ENCODE measurements around the gene NRAP.
A peak's percentile ranks its signal among the peaks of the same experiment; 100 is the strongest.
"Not testable (repeated sequence)": the region's sequence is repeated elsewhere in the genome, so short reads cannot be mapped to it uniquely, and the experiment has no call there.

NRAP gene

DNA sequence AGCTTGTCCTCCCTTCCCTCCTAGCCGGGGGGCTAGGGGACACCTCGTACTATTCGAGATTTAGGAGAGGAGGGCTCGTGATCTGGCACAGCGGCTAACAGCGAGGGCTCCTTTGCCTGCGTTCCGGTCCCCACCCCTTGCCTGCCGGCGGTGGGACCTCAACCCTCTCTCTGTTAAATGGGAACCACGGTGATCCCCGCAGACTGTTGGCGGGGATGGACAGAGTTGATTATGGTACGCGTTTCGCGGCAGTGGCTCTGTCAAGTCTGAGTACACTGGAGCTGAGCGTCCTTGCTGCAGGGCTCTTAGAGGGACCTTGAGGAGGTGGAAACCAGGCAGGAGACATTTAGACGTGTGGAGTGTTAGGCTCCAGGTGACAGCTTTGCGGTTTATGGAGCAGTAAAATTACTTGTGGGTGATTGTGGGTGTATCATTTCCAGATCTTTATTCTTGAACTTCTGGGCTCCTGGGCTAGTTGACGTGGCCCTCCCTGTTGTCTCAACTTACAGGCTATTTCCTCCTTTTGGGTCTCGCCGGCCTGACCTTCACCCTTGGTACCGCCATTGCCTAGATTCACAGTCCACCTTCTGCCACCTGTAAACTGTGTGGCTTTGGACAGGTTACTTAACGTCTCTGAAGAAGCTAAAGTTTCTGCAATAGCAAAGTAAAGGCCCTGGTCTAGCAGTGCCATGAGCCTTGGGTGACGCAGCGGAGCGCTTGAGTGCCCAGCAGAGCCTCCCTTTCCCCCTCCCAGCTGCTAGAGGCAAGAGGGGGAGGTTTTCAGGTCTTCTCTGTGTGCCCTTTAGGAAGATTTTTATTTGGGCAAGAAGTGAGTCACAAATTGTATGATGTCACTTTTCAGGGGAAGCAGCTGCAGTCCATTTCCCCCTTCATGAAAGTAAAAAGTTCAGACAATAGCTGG is 16.6 kb upstream of the NRAP start:
- no peak for DNase-seq

DNA sequence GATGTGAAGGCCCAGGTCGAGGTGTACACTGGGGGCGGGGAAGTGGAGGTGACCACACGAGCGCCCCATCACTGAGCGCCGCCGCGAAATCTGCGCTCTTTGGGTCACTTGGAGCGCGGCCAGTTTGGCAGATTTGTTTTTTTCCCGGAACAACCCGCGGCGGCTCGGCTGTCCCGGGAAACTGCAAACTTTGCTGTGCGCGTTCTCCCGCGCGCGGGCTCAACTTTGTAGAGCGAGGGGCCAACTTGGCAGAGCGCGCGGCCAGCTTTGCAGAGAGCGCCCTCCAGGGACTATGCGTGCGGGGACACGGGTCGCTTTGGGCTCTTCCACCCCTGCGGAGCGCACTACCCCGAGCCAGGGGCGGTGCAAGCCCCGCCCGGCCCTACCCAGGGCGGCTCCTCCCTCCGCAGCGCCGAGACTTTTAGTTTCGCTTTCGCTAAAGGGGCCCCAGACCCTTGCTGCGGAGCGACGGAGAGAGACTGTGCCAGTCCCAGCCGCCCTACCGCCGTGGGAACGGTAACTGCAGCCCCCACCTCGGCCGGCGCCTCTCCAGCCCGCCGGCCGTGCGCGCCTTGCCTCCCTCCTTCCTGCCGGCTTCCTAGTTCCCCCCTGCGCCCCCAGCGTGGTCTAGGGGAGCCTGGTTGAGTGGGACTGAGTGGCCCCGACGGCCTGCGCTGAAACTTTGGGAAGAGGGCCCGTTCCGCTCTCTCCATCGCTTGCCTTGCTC is 15.8 kb upstream of the NRAP start, which contains the start of gene CASP7:
Gene CASP7 (plus strand): TSS at position 450 of the 727 bp plus-strand sequence. CDS start 17,582 bp downstream, outside the sequence.
- DNase-seq = peak; percentile 85

DNA sequence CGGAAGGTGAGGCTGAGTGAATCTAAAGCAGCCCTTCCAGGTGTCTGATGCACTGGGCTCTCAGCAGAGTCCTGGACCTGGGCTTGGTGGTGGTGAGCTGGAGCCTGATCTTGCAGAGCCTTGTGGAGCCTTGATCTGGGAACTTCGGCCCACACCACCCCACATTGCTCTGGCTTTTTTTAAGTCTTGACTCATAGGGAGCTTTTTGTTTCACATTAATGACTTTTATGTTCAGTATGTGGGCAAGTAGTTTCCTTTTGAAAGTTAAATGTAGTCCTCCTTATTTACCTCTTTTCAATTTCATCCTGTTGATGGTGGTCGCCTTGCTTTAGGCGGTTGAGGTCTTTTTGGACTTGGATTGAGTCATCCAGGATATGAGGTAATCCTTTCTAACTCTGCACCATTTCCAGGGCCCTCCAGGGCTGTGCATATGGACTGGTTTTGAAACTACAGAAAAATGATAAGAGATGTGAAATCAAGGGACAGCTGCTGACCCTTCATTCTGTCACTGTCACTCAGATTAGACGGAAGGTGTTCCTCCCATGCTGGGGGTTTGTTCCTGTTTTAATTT is 2.9 kb upstream of the NRAP start:
- DNase-seq = no peak

DNA sequence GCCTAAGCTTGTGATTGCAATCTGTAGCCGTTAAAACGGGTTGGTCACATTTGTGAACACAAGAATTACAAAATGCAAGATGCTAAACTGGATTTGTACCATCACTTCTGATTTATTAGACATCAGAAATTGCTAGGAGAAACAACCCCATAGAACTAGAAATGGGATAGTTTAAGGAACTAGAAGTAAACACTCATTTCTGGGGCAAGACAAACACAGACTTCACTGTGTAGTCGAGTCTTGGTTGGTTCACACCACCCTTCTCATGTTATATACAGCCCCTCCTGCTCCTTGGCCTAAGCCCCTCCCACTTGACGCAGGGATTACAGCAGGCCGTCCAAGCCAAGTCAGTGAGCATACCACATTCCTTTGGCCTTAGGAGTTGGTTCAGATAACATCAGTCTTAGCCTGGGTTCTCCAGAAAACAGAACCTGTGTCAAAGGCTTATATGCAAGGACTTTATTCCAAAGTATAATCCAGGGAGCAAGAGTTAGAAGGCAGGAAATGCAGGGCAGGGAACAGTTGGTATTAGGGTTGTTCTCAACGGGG is 2.0 kb upstream of the NRAP start:
- no peak for DNase-seq

DNA sequence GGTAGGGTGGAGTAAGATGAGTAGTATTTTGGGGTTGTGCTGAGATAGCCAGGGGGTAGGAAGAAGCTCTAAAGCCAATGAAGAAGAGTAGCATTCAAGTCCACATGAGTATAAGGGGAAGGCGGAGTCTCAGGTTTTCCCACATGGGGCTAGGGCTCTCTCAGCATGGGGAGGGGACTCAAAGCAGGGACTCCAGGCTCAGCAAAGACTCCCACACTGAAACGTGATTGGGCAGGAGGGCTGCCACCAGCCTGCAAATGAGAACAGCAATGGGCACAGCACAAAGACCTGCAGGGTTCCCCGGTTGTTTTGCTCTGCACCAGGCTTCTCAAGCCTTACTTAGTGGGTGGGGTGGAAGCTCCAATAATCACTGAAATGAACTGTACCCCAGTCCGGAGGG is 1.5 kb upstream of the NRAP start:
- DNase-seq = no peak

DNA sequence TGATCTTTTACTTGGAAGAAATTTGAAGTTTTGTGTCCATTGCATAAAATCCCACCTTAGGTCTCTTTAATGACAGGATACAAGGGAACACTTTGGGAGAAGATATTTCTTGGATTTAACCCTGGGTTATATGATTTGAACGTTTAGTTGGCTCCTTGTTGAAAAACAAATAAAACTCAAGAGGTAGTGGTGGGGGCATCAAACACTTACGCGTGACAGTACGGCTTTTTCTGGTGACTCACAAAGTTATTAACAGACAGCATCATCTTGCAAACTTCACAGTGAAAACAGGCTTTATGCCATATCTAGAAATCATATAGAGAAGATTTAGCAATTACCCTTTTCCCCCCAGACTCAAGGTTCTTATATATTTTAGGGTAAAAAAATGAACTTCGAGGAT is 699 bp downstream of the NRAP start:
- no peak for DNase-seq

DNA sequence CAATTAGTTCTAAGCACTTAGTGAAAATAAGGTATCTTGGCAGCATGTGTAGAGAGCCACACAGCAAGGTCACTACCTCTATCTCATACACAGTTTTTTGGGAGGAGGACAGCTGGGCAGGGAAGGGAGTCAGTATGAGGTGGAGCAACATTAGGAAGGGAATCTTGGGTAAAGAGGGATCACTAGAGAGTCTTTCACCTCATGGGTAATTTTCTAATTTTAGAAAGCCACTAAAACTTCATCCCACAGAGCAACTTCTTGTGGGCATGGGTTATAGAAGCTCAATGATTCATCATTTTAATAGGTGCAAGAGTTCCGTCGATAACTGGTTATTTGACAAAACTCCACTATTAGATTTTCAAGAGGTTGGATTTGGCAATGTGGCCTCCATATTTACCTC is 2.5 kb downstream of the NRAP start:
- DNase-seq = no peak

DNA sequence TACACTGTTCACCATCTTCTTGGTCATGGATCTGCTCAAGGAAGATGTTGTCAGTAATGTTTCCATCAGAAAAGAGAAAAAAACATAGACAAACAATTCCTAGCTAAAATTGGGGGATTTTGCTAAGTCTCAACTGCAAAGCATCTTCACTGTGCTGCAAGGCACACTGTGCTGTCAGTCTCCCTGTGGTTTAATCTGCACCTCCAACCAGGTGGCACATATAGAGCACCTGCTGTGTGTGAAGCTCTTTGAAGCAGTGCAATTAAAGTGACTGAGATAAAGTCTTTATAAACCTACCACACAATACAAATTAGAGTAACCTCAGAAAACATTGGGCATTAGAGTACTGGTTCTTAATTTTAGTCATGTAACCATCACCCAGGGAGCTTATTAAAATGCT is 6.3 kb downstream of the NRAP start:
- no peak for DNase-seq

DNA sequence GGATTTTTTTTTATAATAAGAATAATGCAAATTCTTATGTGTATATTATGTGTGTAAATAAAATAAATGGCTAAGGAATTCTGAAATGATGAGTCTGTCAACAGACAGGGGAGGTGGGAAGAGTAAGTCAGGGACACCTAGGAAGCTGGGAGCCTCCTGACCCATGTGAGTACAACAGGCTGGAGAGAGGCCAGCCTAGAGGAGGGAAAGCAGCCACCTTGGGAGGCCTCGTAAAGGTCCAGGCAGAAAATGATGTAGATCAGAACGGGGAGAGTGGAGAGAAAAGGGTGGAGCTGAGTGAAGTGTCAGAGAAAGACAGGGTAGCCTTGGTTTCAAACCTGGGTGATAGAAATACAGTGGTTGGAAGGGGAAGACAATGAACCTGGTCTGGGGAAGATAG is 6.9 kb downstream of the NRAP start:
- DNase-seq = no peak

DNA sequence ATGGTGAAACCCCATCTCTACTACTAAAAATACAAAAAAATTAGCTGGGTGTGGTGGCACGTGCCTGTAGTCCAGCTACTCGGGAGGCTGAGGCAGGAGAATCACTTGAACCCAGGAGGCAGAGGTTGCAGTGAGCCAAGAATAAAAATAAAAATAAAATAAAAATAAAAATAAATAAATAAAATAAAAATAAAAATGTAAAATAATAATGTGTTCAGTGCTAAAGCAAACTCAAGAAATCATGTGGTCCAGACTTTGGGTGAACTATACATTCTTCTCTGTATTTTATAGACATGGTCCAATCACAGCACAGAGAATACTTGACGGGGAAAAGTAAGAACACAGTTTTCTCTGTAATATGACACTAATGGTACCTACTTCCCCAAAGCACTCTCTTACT is 11.4 kb downstream of the NRAP start:
- not testable (repeated sequence) for DNase-seq

DNA sequence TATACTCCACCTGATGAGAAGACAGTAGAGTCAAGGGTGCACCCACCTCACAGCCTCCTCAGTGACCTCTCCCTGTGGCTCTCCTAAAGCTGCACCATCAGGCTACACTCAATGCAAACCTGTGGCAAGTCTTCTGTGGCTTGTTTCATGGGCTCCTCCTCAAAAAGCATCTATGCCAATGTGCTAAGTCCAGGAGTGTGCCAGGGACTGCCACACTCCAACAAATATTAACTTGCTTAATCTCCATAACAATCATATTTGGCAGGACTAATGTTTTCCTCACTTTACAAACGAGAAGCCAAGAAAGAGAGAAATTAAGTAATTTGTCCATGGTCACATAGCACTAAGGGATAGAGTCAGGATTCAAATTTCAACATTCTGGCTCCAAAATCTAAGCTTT is 11.9 kb downstream of the NRAP start:
- DNase-seq = no peak

DNA sequence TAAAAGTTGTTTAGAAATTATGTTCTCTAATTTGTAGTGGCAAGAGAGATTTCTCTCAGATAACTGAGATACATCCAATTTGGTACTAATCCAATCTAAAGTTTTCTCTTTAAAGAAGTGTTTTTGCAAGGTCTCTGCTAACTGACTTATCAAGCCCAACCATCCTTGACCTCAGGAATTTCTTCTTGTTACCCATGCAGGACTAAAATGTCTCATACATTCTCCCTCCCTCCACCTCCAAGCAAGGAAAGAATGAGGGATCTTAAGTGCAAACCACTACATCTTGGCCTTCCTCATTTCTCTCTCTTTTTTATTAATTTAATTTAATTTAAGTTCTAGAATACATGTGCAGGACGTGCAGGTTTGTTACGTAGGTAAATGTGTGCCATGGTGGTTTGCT is 12.8 kb downstream of the NRAP start:
- no peak for DNase-seq

DNA sequence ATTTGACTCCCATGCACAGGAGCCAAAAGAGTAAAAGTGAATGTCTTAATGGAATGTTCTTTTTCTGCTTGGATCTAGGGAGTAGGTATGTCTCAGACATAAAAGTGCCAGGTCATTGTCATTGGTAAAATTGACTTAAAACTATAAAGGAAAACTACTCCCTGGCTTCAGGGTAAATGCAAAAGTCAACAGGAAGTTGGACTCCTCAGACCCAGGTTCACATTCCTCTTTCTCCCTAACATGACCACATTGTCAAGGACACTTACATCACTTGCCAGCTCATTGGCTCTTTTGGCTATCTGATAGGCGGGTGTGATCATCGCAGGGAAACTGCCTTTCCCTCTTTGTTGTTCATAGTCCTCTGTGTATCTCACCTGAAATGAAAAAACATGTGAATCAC is 13.7 kb downstream of the NRAP start:
- no peak for DNase-seq

DNA sequence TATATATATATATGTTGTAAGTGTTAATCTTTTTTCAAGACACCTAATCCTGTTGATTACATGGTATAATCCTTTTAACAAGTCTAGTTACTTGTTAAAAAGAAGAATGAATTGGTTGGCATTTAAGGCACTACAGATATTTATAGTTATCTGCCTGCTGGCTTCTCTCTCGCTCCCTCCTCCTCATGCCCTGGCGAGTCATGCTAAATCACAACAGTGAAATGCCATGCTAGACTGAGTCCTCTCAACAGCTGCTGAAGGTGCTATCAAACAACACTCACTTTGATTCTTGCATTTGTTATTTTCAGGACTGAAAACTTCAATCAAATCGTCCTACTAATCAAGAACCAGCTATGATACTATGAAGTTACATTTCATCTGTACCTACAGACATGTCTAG is 15.4 kb downstream of the NRAP start:
- no peak for DNase-seq

DNA sequence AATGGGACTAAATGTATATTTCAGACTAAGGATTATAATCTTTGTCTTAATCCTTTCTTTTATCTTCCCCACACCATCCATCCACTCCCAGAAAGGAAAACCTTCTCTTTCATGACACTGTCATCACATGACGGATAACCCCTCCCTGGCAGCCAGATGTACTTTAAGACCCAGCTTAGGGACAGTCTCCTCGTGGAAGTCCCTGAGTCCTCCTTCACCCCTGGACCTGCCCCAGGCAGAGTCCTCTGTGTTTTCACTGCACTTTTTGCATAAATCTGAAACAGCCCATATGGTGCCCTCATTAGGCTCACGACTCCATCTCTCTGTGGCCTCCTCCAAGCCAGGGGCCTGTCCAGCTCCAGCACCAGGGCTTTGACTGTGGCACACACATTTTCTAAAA is 16.0 kb downstream of the NRAP start:
- no peak for DNase-seq

DNA sequence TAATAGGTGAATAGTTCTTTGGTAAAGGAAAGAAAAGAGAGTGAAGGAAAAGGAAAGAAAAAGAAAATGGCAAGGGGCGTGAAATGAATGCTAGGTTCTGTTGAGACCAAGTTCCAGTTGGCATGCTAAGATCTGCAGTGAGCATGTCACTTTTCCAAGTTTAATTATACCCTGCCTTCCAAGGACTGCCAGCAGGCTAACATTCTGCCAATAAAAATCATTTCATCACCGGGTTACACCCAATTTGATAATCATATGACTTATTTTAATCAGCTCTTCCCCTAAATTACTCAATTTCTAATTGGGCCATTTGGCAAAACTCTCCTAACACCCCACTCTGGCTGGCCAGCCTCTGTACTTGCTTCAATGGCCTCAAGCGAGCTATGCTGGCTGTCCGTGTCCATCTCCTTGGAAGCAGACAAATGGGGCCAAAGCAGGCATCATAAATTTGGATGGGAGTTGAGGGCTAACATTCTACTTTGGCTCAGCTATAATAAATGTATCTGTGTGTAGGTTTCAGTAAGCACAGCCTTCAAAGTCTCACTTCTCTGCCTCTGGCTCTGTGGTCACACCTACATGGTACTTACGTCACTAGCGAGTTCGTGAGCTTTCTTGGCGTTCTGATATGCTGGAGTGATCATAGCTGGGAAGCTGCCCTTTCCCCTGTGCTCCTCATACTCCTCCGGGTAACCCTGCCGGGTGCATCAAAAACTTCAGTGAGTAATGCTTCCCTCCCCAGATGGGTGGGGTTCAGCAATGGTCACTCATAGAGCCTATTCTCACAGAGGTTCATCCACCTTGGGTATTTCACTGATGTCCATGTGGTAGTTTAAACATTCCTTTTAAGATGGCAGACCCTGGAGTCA is 17.3 kb downstream of the NRAP start:
- no peak for DNase-seq

DNA sequence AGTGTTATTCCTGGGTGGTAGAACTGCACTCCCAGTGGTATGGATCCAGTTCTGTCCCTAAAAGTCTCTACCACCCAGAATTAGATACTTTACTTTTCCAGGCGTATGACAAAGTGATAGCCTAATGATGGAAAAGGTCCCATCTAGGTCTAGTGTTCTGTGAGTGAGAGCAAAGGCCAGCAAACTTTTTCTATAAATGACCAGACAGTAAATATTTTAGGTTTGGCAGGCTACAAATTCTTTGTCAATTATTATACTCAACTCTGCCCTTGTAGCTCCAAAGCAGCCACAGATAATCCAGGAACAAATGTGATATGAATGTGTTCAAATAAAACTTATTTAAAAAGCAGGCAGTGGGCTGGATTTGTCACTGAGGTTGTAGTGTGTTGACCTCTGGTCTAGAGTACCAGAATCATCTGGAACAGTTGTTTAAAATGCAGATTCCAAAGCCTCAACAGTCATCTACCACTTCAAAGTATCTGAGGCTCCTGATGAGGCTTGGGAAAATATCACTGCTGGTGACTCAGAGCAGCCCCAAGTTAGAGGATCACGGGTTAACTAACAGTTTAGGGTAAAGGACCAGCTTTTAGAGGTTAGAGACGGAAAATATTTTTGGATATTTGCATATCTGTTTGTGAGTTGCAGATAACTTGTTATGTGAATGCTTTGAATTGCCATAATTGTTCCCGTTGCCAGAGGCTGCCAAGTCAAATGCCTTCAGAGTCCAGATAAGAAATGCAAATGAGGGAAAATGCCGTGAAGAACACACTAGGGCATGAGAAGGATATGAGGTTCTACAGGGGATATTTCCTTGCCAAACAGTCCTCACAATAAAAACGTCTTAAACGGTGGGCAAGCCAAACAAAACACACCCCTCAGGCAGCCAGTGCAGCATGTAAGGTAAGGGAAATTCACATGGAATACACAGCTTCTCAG is 19.4 kb downstream of the NRAP start:
- DNase-seq = no peak

DNA sequence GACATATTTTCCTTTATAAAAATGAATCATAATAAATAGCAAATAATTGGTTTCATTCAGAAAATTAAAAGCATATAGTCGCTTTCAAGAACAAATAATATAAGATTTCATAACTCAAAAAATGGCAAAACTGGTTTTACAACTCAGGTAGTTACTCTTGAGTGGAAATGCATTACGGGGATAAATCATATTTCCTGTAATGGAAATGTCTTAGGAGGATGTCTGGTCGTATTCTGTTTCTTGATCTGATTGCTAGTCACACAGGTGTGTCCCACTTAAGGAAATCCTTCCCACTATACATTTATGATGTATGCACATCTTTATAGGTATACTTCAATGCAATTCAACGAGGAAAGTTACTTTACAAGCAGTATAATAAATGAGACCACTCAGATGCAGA is 20.7 kb downstream of the NRAP start:
- DNase-seq = no peak

DNA sequence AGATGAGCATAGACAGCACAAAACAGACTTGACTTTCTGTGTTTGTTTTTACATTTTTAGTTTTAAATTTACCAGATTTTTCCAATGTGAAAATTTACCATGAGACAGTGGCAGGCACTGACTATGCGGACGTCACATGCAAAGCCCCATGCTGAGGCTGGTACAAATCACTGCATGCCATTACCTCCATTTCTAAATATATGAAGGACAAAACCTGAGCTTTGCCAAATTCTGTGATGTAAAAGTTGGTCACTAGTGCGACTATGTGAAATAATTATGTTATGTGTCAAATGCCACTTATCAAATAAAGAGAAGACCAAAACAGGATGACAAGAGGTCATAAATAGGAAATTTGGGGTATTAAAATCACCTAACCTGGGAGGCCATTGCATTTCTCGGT is 22.1 kb downstream of the NRAP start:
- no peak for DNase-seq

DNA sequence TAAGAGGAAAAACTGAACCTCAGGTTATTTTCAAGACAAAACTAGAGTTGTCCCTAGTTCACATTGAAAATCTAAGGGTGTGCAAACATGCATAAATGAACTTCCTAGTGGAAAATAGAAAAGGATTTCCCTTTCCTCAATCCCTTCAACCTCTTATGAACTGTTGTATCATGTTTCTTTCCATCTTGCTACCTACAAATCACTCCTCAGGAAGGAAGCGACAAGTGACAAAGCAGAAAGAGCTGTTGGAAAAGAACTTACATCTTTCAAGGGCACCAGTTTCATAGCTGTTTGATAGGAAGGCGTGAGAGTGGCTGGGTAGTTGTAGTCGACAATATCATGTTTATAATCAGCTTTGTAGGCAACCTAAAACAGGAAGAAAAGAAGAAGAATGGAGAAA is 23.9 kb downstream of the NRAP start:
- DNase-seq = no peak

DNA sequence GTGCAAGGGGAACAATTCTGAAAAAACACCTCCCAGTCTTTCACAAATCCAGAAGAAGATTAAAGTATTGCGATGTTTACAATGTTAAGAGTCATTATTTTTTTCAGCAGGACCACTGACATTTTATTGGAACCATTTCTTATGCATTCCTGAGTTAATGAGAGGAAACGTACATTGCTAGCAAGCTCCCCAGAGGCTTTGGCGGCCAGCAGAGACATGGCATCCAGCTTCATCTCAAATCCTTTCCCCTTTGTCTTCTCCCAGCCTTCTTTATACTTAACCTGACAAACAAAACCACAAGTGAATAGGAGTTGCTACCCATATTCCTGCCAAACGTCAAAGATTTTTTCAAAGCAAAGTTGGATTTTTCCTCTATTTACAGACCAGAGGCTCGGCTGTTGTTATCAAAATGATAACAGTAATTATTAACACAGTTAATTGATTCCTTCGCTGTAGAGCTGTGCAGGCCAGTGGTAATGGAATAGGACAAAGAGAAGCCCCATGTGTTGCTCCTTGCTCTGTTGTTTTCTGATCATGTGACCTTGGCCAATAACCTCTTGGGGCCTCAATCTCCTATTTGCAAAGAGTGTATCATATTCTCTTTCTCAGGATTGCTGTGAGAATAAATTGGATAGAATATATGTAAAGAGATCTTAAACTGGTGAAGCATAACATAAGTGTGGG is 32.0 kb downstream of the NRAP start:
- no peak for DNase-seq

Data from left hindlimb (tissue), 1 donor.